ENCODE data around the gene TMEM161A. TPM values are rescaled to one million over a fixed set of nuclear protein-coding genes. Genes with fewer than 3 reads are reported as not detected.

Gene TMEM161A
- total and polyA plus RNA-seq, 7 donors: 3.0 to 28.0 (median 15.6) TPM

DNA sequence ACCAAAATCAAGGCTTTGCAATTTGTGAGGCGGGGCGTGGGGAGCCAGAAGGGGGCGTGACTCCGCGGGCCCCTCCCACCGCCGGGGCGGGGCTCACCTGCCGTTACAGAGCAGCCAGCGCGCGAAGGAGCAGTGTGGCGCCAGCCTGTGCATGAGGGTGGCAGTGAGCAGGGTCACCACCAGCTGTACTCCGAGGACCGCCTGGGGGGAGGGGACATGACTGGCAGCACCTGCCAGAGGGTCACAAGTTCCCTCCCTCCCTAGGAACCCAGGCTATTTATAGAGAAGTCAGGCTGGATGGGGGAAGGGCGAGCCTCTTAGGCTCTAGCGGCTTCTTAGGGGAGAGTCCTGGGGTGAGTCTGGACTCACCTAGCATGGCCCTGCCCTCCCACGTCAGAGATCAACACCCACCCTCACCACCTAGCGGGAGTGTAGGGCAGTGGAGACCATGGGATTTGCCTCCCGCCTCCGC, 3.6 kb downstream of the TMEM161A start:
- 24 to 51% methylated on average over 21 of the region's 21 CpGs for WGBS, 2 donors
- peaks cover 0 to 22% (median 13%) of the 10 kb centered on the region in 4 donors for H3K4me1 ChIP-seq
- intact Hi-C loops (cut with DNase I): loop anchor here (5.0 kb wide), 1 partner anchor 58 kb away; the partner anchor contains the start of genes BORCS8 and RFXANK

DNA sequence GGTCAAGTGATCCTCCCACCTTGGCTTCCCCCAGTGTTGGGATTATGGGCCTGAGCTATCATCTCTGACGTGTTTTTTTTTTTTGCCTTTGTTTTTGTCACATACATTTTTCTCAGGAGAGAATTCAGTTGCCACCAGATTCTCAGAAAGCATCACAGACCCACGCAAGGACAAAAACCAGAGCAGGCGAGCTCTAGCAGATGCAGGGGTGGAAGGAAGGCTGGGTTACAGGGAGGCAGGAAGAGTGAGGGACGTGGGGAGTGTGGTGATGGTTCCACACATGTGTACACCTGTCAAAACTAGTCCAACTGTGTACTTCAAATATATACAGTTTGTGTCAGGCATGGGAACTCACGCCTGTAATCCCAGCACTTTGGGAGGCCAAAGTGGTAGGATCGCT, 4.3 kb downstream of the TMEM161A start:
- H3K9me3 ChIP-seq: peaks cover 5 to 10% (median 7%) of the 10 kb centered on the region in 4 donors
- peaks cover 0 to 22% (median 13%) of the 10 kb centered on the region in 4 donors for H3K4me1 ChIP-seq
- 88 to 93% methylated on average over 6 of the region's 6 CpGs for WGBS, 2 donors
- H3K4me3 ChIP-seq: no peak overlapping the region
- intact Hi-C loops (cut with DNase I): no loop called here
- no peak for TF ChIP-seq EP300 (IDR thresholded peaks at IDR 0.05)
- TF ChIP-seq, protein P1, sequence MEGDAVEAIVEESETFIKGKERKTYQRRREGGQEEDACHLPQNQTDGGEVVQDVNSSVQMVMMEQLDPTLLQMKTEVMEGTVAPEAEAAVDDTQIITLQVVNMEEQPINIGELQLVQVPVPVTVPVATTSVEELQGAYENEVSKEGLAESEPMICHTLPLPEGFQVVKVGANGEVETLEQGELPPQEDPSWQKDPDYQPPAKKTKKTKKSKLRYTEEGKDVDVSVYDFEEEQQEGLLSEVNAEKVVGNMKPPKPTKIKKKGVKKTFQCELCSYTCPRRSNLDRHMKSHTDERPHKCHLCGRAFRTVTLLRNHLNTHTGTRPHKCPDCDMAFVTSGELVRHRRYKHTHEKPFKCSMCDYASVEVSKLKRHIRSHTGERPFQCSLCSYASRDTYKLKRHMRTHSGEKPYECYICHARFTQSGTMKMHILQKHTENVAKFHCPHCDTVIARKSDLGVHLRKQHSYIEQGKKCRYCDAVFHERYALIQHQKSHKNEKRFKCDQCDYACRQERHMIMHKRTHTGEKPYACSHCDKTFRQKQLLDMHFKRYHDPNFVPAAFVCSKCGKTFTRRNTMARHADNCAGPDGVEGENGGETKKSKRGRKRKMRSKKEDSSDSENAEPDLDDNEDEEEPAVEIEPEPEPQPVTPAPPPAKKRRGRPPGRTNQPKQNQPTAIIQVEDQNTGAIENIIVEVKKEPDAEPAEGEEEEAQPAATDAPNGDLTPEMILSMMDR (IDR thresholded peaks at IDR 0.05): no peak
- TF ChIP-seq POLR2AphosphoS5 (IDR thresholded peaks at IDR 0.05): no peak
- no peak overlapping the region for H3K27ac ChIP-seq
- DNase-seq: no peak
- H3K27me3 ChIP-seq: no peaks in the 10 kb centered on the region
- H3K36me3 ChIP-seq: peaks cover 0 to 11% (median 3%) of the 10 kb centered on the region in 4 donors

More for the DNA sequence above, 3.6 kb downstream of the TMEM161A start:
- no peak overlapping the region for H3K27ac ChIP-seq
- H3K27me3 ChIP-seq: no peaks in the 10 kb centered on the region
- H3K36me3 ChIP-seq: peaks cover 0 to 7% (median 3%) of the 10 kb centered on the region in 4 donors
- H3K4me3 ChIP-seq: peak overlapping the region in 1 of 4 donors; percentile 15
- TF ChIP-seq, protein P1 (IDR thresholded peaks at IDR 0.05): no peak
- no peak for TF ChIP-seq POLR2A (IDR thresholded peaks at IDR 0.05)
- TF ChIP-seq EP300 (IDR thresholded peaks at IDR 0.05): no peak
- no peak for TF ChIP-seq POLR2AphosphoS5 (IDR thresholded peaks at IDR 0.05)
- DNase-seq: no peak
- H3K9me3 ChIP-seq: peaks cover 5 to 10% (median 7%) of the 10 kb centered on the region in 4 donors

GRCh38 chr19:19132912-19133311, 5.4 kb downstream of the TMEM161A start:
- no peaks in the 10 kb centered on the region for H3K27me3 ChIP-seq

DNA sequence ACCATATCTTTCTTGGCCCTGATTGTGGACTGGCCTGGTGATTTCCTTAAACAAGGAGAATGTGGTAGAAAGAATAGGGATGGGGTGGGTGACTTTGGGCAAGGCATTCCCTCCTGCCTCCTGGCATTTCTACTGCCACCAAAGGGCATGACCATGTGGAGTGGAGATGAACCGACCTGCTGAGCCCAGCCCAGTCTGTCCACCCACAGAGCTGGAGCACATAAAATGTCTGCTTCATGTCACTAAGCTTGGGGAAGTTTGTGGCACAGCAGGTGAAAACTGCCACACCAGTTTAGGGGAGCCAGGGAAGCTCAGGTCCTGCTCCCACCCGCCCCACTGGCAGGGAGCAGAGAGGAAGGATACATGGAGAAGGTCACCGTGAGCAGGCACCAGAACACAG, 6.3 kb downstream of the TMEM161A start:
- peaks cover 5 to 10% (median 7%) of the 10 kb centered on the region in 4 donors for H3K9me3 ChIP-seq
- 97 to 98% methylated on average over 3 of the region's 3 CpGs for WGBS, 2 donors
- intact Hi-C loops (cut with DNase I): no loop called here
- TF ChIP-seq POLR2A (IDR thresholded peaks at IDR 0.05) (no peak), EP300 (IDR thresholded peaks at IDR 0.05) (no peak), POLR2AphosphoS5 (IDR thresholded peaks at IDR 0.05) (no peak)
- TF ChIP-seq, protein P1 (IDR thresholded peaks at IDR 0.05): no peak
- no peak for DNase-seq
- H3K27me3 ChIP-seq: no peaks in the 10 kb centered on the region
- H3K36me3 ChIP-seq: peaks cover 0 to 15% (median 3%) of the 10 kb centered on the region in 4 donors
- H3K27ac ChIP-seq: no peak overlapping the region
- peaks cover 0 to 10% (median 6%) of the 10 kb centered on the region in 4 donors for H3K4me1 ChIP-seq
- no peak overlapping the region for H3K4me3 ChIP-seq

More at GRCh38 chr19:19132912-19133311, 5.4 kb downstream of the TMEM161A start:
- DNase-seq: no peak
- intact Hi-C loops (cut with DNase I): no loop called here
- Histone ChIP-seq H3K4me3 (no peak overlapping the region), H3K9me3 (peaks cover 5 to 10% (median 7%) of the 10 kb centered on the region in 4 donors), H3K36me3 (peaks cover 0 to 15% (median 3%) of the 10 kb centered on the region in 4 donors), H3K27ac (no peak overlapping the region), H3K4me1 (peaks cover 0 to 19% (median 13%) of the 10 kb centered on the region in 4 donors)
- TF ChIP-seq POLR2A (IDR thresholded peaks at IDR 0.05): no peak
- 98% methylated on average over 12 of the region's 12 CpGs for WGBS, 2 donors

DNA sequence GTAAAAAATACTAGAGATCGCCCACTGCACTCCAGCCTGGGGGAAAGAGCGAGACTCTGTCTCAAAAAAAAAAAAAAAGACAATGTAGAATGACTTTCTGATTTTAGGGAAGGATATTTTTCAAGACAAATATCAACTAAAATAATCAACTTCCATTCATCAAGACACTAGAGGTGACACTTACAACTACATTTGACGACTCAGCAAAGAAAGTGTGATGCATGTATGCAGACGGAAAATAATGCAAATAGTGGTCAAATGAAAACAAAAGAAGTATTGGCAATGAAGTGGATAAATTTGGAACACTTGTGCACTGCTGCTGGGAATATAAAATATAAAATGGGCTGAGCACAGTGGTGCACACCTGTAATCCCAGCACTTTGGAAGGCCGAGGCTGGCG, 12.2 kb downstream of the TMEM161A start:
- H3K27ac ChIP-seq: no peak overlapping the region
- no peaks in the 10 kb centered on the region for H3K4me1 ChIP-seq
- TF ChIP-seq EP300 (IDR thresholded peaks at IDR 0.05) (no peak), POLR2A (IDR thresholded peaks at IDR 0.05) (no peak), POLR2AphosphoS5 (IDR thresholded peaks at IDR 0.05) (no peak)
- TF ChIP-seq, protein P1 (IDR thresholded peaks at IDR 0.05): no peak
- no peaks in the 10 kb centered on the region for H3K27me3 ChIP-seq
- intact Hi-C loops (cut with DNase I): no loop called here
- 96 to 97% methylated on average over 6 of the region's 6 CpGs for WGBS, 2 donors
- peaks cover 0 to 20% (median 2%) of the 10 kb centered on the region in 4 donors for H3K36me3 ChIP-seq
- DNase-seq: no peak
- no peaks in the 10 kb centered on the region for H3K9me3 ChIP-seq
- H3K4me3 ChIP-seq: no peak overlapping the region

Data from sigmoid colon (tissue), 7 donors.